Body of pancreas (tissue), 4 donors: Measurements from ENCODE around the gene PILRA. TPM values are rescaled to one million over a fixed set of nuclear protein-coding genes. Genes with fewer than 3 reads are reported as not detected.
"Not testable (repeated sequence)": the region's sequence is repeated elsewhere in the genome, so short reads cannot be mapped to it uniquely, and the experiment has no call there.

Experiments
- ATAC-seq: fragments of 150-250 bp; one replicate; pipeline ENCODE4 v1.9.1; 2016
- DNase-seq, 4 donors: peaks; one replicate each; pipeline ENCODE4 v3.0.0-alpha.2; 2019
- H3K27ac ChIP-seq, 4 donors: fragments of 200-600 bp; sonication (generic); 1 replicate in 3 of 4; 2 replicates in 1 of 4; pipeline versions ENCODE4 v1.5.1 to v1.6.1; 2016 to 2019; ENCODE audit warnings: mild to moderate bottlenecking in 1 of 4, mixed read lengths in 1 of 4, moderate library complexity in 1 of 4
- H3K27me3 ChIP-seq, 2 donors: fragments of 200-600 bp; sonication (generic); one replicate each; pipeline ENCODE4 v1.6.0; 2016; ENCODE audit warnings: mild to moderate bottlenecking in 1 of 2
- H3K36me3 ChIP-seq, 2 donors: fragments of 200-600 bp; sonication (generic); replicated peaks in 1 of 2; 2 replicates each; pipeline ENCODE4 v1.5.1; 2016; ENCODE audit warnings: low read depth in 2 of 2; ENCODE audit not compliant: insufficient read depth in 1 of 2
- H3K4me1 ChIP-seq: fragments of 200-600 bp; sonication (generic); one replicate; pipeline ENCODE4 v1.6.0; 2016
- H3K4me3 ChIP-seq, 2 donors: fragments of 200-600 bp; sonication (generic); 1 replicate in 1 of 2; 2 replicates in 1 of 2; pipeline ENCODE4 v1.5.1; 2016 to 2019
- H3K9me3 ChIP-seq, 3 donors: fragments of 200-600 bp; sonication (generic); 1 replicate in 2 of 3; 2 replicates in 1 of 3; pipeline ENCODE4 v1.5.1; 2016
- POLR2A ChIP-seq, 3 donors: fragments of 450-650 bp; IDR thresholded peaks; one replicate each; pipeline ENCODE4 v1.6.1; 2016; ENCODE audit warnings: antibody characterized with exemption in 3 of 3, mild to moderate bottlenecking in 2 of 3
- WGBS, 2 donors: methylation state at CpG; one replicate each; pipeline ENCODE4 v1.1.5; 2017; 5-methylcytosine and 5-hydroxymethylcytosine counted together
- intact Hi-C: fragments of 100-400 bp; cut with DNase I; formaldehyde crosslinking; loops from one replicate; pipeline ENCODE4 v1.15.1; 2023
- total RNA-seq, 2 donors: library from RNA; depleted of rRNA; stranded (reverse); fragments of >200 nt; gene quantifications; one replicate each; pipeline ENCODE4 v1.1.0, GENCODE V29; 2016
- TF ChIP-seq, protein P1 (sequence below), 7 experiments: fragments of 450-650 bp in 4 of 7; fragments of 200-600 bp in 3 of 7; sonication (generic) in 3 of 7; IDR thresholded peaks; one replicate each; pipeline ENCODE4 v1.5.1; 2016 to 2019; ENCODE audit warnings: antibody characterized with exemption in 7 of 7

PILRA gene
- total RNA-seq = 1 to 10 TPM in 1 of 2 donors, not detected in 1; 7.0 TPM

GRCh38 chr7:100373261-100373831, at the start of gene PILRA:
Gene PILRA (plus strand): TSS chr7:100373487. CDS start chr7:100373657, 170 bp downstream.
- intact Hi-C loops = no loop called here
- WGBS, 2 donors = 32 to 70% methylated on average over 2 to 11 of the region's 12 CpGs
- H3K27me3 ChIP-seq = no peaks in the 10 kb centered on the region
- TF ChIP-seq, protein P1, sequence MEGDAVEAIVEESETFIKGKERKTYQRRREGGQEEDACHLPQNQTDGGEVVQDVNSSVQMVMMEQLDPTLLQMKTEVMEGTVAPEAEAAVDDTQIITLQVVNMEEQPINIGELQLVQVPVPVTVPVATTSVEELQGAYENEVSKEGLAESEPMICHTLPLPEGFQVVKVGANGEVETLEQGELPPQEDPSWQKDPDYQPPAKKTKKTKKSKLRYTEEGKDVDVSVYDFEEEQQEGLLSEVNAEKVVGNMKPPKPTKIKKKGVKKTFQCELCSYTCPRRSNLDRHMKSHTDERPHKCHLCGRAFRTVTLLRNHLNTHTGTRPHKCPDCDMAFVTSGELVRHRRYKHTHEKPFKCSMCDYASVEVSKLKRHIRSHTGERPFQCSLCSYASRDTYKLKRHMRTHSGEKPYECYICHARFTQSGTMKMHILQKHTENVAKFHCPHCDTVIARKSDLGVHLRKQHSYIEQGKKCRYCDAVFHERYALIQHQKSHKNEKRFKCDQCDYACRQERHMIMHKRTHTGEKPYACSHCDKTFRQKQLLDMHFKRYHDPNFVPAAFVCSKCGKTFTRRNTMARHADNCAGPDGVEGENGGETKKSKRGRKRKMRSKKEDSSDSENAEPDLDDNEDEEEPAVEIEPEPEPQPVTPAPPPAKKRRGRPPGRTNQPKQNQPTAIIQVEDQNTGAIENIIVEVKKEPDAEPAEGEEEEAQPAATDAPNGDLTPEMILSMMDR (IDR thresholded peaks at IDR 0.05) = no peak
- peak in 2 of 3 donors; percentile 17 to 25 for TF ChIP-seq POLR2A (IDR thresholded peaks at IDR 0.05)
- H3K9me3 ChIP-seq = no peaks in the 10 kb centered on the region
- H3K4me1 ChIP-seq = no peaks in the 10 kb centered on the region
- H3K27ac ChIP-seq = peak within 1 kb of the TSS in 1 of 4 donors; percentile 61
- ATAC-seq = peak; percentile 6
- H3K36me3 ChIP-seq = no peaks in the 10 kb centered on the region
- DNase-seq = no peak
- H3K4me3 ChIP-seq = no peak within 1 kb of the TSS

DNA sequence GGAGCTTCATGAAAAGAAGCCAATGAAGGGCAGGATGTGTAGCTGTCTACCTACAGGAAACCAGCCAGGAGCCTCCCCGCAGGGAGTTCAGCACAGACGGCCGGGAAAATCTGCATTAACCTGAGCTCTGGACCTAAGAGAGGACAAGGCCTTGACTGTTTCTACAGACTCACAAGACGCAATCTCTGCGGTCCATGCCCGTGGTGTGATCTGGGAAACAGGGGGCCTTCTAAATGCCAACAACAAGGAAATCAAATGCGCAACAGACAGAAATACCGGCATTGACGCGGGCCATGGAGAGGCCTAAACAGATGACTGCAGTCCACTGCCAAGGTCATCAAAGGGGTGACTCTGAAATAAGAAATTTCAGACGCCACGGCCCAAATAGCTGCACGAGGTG, 49.1 kb upstream of the PILRA start:
- H3K9me3 ChIP-seq, DNase-seq, ATAC-seq, H3K4me1 ChIP-seq, intact Hi-C loops, H3K4me3 ChIP-seq, H3K36me3 ChIP-seq, H3K27me3 ChIP-seq, H3K27ac ChIP-seq: not testable (repeated sequence)
- 89 to 94% methylated on average over 9 of the region's 13 CpGs for WGBS, 2 donors

DNA sequence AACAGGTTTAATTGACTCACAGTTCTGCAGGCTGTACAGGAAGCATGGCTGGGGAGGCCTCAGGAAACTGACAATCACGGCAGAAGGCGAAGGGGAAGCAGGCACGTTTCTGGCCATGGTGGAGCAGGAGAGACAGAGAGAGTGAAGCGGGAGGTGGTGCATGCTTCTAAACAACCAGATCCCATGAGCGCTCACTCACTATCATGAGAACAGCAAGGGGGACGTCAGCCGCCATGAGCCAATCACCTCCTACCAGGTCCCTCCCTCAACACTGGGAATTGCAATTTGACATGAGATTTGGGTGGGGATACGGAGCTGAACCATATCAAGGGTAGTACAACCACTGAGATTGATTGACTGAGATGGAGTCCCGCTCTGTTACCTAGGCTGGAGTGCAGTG, 47.6 kb upstream of the PILRA start:
- H3K4me3 ChIP-seq, intact Hi-C loops, H3K27ac ChIP-seq, H3K36me3 ChIP-seq, H3K4me1 ChIP-seq, ATAC-seq, H3K9me3 ChIP-seq, DNase-seq, H3K27me3 ChIP-seq: not testable (repeated sequence)
- 89 to 94% methylated on average over 9 of the region's 9 CpGs for WGBS, 2 donors

GRCh38 chr7:100326914-100327313, 46.4 kb upstream of the PILRA start:
- H3K36me3 ChIP-seq, H3K27ac ChIP-seq, DNase-seq, ATAC-seq, intact Hi-C loops, H3K4me3 ChIP-seq, H3K4me1 ChIP-seq, H3K9me3 ChIP-seq, H3K27me3 ChIP-seq: not testable (repeated sequence)
- WGBS, 2 donors = 95 to 97% methylated on average over 5 to 10 of the region's 11 CpGs

- not testable (repeated sequence) for H3K27me3 ChIP-seq, H3K9me3 ChIP-seq, H3K36me3 ChIP-seq, H3K4me1 ChIP-seq
- ATAC-seq = peak; percentile 98
- WGBS, 2 donors = 0% methylated on average over 6 to 67 of the region's 85 CpGs
- intact Hi-C loops = loop anchor here (10.0 kb wide), 1 partner anchor 201 kb away; no protein-coding TSS in a partner anchor
- DNase-seq = peak; percentile 91 to 94 (median 92)
- Histone ChIP-seq H3K4me3 (peak overlapping the region; percentile 51 to 62), H3K27ac (peak overlapping the region; percentile 91 to 98 (median 94))
- TF ChIP-seq POLR2A (IDR thresholded peaks at IDR 0.05) = peak; percentile 95 to 99 (median 97)
- TF ChIP-seq, protein P1 (IDR thresholded peaks at IDR 0.05) = peak in 3 of 7 experiments; percentile 2 to 19 (median 9)
Observed at GRCh38 chr7:100335566-100336466, 37.5 kb upstream of the PILRA start.

DNA sequence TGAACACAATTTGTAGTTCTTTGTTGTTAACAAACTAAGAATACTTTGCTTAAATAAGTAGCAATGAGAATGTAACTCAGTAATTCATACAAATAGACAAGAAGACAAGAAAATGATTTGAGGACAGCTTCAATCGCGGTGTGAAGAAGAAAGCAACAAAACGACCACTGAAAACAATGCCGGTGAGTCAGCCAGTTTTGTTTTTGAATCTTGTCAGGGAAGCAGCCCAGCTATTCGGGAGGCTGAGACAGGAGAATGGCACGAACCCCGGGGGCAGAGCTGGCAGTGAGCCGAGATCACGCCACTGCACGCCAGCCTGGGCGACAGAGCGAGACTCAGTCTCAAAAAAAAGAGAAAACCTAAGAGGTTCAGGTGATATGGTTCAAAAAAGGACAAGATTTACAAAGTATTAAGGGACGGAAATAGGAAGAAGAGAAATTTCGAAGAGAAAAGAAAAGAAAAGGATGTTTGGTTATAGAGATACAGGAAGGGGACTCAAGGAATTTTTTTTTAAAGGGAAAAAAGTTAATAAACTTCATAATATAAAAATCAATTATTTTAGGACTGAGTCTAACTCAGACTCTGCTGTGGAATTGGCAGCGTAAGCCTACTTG, 35.1 kb upstream of the PILRA start:
- 82 to 83% methylated on average over 15 of the region's 15 CpGs for WGBS, 2 donors
- not testable (repeated sequence) for H3K4me3 ChIP-seq, H3K27me3 ChIP-seq, H3K36me3 ChIP-seq, DNase-seq, H3K4me1 ChIP-seq, ATAC-seq, H3K9me3 ChIP-seq, H3K27ac ChIP-seq
- intact Hi-C loops = loop anchor here (10.0 kb wide), 1 partner anchor 203 kb away; no protein-coding TSS in a partner anchor

DNA sequence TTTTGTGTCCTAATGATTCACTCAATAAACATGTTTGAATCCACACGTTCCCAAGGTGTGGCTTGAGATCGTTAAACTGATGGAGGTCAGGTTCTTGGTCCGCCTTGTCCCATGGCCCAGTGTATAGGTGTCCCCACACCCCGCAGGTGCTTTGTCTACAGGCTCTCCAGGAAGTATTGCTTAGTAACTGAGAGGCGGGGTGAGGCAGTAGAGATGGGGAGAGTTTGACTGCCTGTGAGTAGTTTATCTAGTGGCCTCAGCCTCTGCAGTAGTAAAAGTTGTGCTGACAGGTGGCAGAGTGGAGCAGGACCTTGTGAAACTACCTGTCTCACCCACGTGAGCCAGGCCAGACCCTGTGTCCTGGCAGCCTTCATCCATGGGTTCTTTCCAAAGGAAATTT, 32.0 kb upstream of the PILRA start:
- WGBS, 2 donors = 67 to 71% methylated on average over 6 of the region's 6 CpGs
- peaks cover 16% of the 10 kb centered on the region for H3K4me1 ChIP-seq
- H3K27me3 ChIP-seq, H3K4me3 ChIP-seq, H3K27ac ChIP-seq, H3K36me3 ChIP-seq, DNase-seq, H3K9me3 ChIP-seq, ATAC-seq, intact Hi-C loops: not testable (repeated sequence)
